NCI-H1092 (cell line): ENCODE results near the gene OR8K5.
"Not testable (repeated sequence)": the region's sequence is repeated elsewhere in the genome, so short reads cannot be mapped to it uniquely, and the experiment has no call there.

ENCODE experiments used
- DNase-seq: peaks from one replicate; lab custom pipeline; 2025; lab: John Stamatoyannopoulos, UW

Gene OR8K5

DNA sequence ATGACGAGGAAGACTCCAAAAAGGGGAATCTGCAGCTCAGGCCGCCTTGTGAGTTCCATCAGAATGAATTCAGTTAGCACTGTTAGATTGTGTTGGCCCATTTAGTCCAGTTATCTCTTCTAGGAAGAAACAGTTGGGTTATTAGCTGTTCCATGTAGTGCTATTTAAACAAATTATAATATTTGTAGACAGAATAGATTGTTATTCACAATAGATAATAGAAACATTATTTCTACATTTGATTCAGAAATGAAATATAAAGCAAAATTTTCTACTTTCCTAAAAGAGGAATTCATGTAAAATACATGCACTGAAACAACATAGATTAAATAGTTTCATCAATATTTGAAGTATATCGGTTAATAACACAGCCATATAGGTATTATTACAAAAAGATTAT is at the start of gene OR8K5:
Gene OR8K5, minus strand, starts transcription at position 101 of the 400 bp plus-strand sequence. Its CDS starts 0 bp downstream, at position 101.
- DNase-seq = no peak

DNA sequence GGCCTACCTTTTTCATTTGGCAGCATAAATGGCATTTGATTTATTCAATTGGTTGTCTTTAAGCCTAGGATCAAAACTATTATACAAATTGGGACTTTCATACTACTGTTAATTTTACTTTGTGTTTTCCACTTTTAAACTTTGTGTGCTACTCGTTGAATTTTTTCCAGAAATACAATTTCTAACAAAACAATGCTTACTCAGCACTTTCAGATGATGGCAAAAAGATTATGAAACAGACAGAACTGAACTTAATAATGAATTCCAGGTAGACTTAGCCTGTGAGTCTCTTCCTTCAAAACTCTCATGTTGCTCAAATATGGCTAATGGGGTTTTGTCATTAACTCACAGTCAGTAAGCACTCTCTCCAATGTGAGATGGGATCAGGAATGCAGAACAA is 47.7 kb upstream of the OR8K5 start:
- DNase-seq = no peak

DNA sequence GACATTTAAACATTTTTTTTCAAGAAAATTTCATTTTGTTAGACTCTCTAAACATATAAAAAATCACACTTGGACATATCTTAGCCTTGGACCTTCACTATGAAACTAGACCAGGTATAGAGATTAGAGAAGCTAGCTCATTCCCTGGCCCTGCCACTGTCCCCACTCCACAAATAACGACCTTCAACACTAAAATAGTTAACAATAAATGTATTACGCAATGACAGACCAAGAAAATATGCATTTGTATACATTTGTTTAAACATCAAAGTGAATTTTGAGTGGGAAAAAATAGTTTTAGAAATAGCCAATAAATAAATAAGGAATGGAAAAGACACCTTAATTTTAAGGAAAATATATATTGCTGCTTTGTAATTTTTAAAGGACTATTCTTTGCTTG is 37.2 kb upstream of the OR8K5 start:
- no peak for DNase-seq

GRCh38 chr11:56196705-56197104 is 36.6 kb upstream of the OR8K5 start:
- no peak for DNase-seq

- no peak for DNase-seq
Observed at GRCh38 chr11:56188602-56189001, 28.5 kb upstream of the OR8K5 start.

DNA sequence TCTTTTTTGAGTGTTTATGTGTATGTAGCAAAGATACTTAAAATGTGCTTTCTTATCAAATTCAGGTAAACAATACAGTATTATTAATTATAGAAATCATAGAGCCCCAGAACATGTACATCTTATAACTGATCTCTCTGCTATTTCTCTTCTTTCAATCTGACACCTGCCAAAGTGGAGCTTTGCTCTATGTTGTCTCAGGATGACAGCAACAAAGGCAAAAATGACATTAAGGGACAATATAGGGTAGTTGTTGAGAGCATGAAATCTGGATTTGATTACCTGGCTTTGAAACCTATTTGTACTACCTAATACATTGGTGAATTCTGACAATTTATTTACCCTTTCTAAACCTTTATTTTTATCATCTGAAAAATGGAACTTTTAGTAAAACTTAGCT is 23.3 kb upstream of the OR8K5 start:
- DNase-seq = no peak

DNA sequence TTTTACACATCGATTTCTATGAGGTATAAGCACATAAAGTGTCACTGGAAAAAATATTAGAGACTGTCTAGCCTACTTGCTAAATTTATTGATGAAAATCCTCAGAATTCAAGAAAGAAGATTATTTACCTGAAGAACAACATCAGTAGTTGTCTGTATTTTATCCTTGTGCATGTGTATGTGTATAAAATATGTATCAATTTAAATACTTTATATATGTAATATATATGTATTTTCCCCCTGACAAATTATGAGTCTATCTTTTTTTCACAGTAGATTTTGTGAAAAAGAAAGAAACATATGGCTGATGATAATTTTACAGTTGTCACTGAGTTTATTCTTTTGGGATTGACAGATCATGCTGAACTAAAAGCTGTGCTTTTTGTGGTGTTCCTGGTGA is 16.2 kb upstream of the OR8K5 start, which contains the start of gene OR5J2:
Gene OR5J2, plus strand, starts transcription at position 301 of the 400 bp plus-strand sequence. Its CDS starts 0 bp downstream, at position 301.
- no peak for DNase-seq

GRCh38 chr11:56172256-56172830 is 12.2 kb upstream of the OR8K5 start:
- no peak for DNase-seq

DNA sequence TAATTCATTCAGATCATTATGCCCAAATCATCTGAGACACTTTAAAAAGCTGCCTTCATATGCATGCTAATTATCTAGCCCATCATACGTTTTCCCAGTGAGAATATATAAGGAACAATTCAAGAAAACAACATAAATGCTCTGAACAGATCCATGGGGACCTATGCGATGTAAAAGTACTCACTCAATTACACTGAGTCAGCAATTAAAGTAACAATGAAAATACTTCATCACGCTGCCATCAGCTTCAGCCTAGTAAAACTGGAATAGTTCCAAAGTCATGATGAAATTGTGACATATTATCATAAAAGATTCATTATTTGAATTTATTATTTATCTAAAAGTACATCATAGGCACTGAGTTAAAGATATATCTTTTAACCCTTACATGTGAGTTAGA is 3.7 kb upstream of the OR8K5 start:
- DNase-seq = no peak

GRCh38 chr11:56152333-56152732 is 7.8 kb downstream of the OR8K5 start:
- DNase-seq = no peak

DNA sequence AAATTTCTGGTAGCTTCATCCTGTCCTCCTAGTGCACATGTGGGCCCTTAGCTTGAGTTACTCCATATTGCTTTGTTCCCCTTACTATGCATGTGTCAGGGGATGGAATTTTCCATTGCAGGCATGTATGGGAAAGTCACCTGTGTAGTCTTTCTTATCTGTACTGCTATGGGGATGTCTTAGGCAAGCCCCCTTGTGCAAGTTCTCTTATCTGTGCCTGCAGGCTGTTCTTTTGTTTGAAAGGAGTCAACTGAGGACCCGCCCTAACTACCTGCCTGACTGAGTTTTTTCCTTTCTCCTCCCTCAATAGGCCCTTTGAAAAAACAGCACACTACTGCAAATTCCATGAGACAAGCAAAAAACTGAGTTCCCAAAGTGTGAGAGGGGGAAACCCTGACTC is 8.7 kb downstream of the OR8K5 start:
- no peak for DNase-seq

GRCh38 chr11:56143681-56144080 is 16.4 kb downstream of the OR8K5 start:
- not testable (repeated sequence) for DNase-seq

DNA sequence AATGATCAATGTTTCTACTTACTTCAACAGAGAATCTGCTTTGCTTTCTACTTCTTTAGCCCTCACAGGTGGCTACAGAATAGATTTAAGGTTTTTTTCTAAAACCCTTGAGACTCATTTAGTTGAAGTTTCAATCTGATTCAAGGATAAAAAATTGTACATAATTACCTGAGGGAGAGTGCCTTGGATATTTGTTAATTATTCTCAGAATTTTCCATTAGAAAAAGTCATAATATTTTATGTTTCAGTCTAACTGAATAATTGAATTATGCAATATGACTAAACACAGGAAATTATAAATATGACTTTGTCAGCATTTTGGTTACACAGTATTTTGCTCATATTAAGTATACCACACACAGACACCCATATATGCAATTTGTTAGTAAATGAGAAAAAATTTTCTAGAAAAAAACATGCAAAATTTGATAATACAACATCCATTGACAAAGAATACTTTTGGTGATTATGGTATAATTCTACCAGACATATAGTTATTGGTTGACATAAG is 19.9 kb downstream of the OR8K5 start, which contains the start of gene OR8J3:
Gene OR8J3, minus strand, starts transcription at position 51 of the 511 bp plus-strand sequence. CDS start 2,483 bp downstream, outside the sequence.
- DNase-seq = no peak

GRCh38 chr11:56122073-56122472 is 38.0 kb downstream of the OR8K5 start, which contains the start of gene OR8H3:
Gene OR8H3 (plus strand): TSS chr11:56122373. CDS start chr11:56122373, 0 bp downstream.
- DNase-seq = no peak
